Caco-2 (cell line): ENCODE data around the gene RBM42. TPM values are rescaled to one million over a fixed set of nuclear protein-coding genes. Genes with fewer than 3 reads are reported as not detected.

Source experiments
- BruUV-seq: library from RNA; stranded (reverse); fragments of 400-500 nt; replicated peaks from 2 replicates; lab custom pipeline; 2021; lab: Mats Ljungman, UMichigan
- CTCF ChIA-PET: fragments of 300-600 bp; sonication (Branson Sonifier 250); formaldehyde crosslinking; loops from one replicate; lab custom pipeline; 2022; ENCODE audit warnings: antibody characterized with exemption; lab: Charles Lee
- POLR2A ChIA-PET: fragments of 300-600 bp; sonication (Branson Sonifier 250); formaldehyde crosslinking; loops from one replicate; lab custom pipeline; 2022; ENCODE audit warnings: antibody characterized with exemption; lab: Charles Lee
- DNase-seq, 2 experiments: peaks; one replicate each; pipeline versions ENCODE4 v3.0.0 to v3.0.0-alpha.2; 2020 to 2022
- H3K27me3 ChIP-seq: replicated peaks from 2 replicates; pipeline ENCODE4 v1.6.0; 2011; ENCODE audit warnings: low read length; ENCODE audit not compliant: control insufficient read depth, insufficient read depth
- H3K36me3 ChIP-seq: 2 replicates; pipeline ENCODE4 v1.5.1; 2011; ENCODE audit warnings: low read length; ENCODE audit not compliant: control insufficient read depth, insufficient read depth
- H3K4me1 ChIP-seq: fragments of 250-450 bp; sonication (Bioruptor Pico); 2 replicates; pipeline ENCODE4 v1.5.1; 2020; ENCODE audit warnings: mild to moderate bottlenecking
- H3K4me3 ChIP-seq: 2 replicates; pipeline ENCODE4 v1.5.1; 2011; ENCODE audit warnings: low read depth, mild to moderate bottlenecking, control low read depth, low read length
- H3K9me3 ChIP-seq: fragments of 250-450 bp; sonication (Bioruptor Pico); 2 replicates; pipeline ENCODE4 v1.5.1; 2020; ENCODE audit warnings: mild to moderate bottlenecking, moderate library complexity
- H3K27ac Mint-ChIP-seq: one replicate; pipeline ENCODE4 v1.8.0; 2022; ENCODE audit warnings: mixed read lengths; ENCODE audit not compliant: unreplicated experiment
- H3K27me3 Mint-ChIP-seq: one replicate; pipeline ENCODE4 v1.8.0; 2022; ENCODE audit warnings: mixed read lengths; ENCODE audit not compliant: insufficient read depth, unreplicated experiment
- H3K36me3 Mint-ChIP-seq: one replicate; pipeline ENCODE4 v1.8.0; 2022; ENCODE audit warnings: mild to moderate bottlenecking, mixed read lengths; ENCODE audit not compliant: insufficient read depth, unreplicated experiment
- H3K4me1 Mint-ChIP-seq: one replicate; pipeline ENCODE4 v1.8.0; 2022; ENCODE audit warnings: low read depth, mixed read lengths; ENCODE audit not compliant: unreplicated experiment
- H3K4me3 Mint-ChIP-seq: one replicate; pipeline ENCODE4 v1.8.0; 2022; ENCODE audit warnings: mild to moderate bottlenecking, moderate library complexity, mixed read lengths; ENCODE audit not compliant: unreplicated experiment
- H3K9me3 Mint-ChIP-seq: one replicate; pipeline ENCODE4 v1.8.0; 2022; ENCODE audit warnings: mixed read lengths; ENCODE audit not compliant: unreplicated experiment
- intact Hi-C: fragments of 100-400 bp; cut with micrococcal nuclease; formaldehyde crosslinking; loops from one replicate; pipeline ENCODE4 v1.10.0; 2022; ENCODE audit not compliant: unreplicated experiment
- total RNA-seq: library from RNA; stranded (reverse); gene quantifications from 2 replicates; pipeline ENCODE4 v1.2.3, GENCODE V29; 2022
- TF ChIP-seq, protein P1 (sequence below), 2 experiments: fragments of 200-600 bp in 1 of 2; IDR thresholded peaks; 1 replicate in 1 of 2; 2 replicates in 1 of 2; pipeline versions ENCODE4 v1.5.1 to v1.8.0; 2011 to 2022; ENCODE audit warnings: antibody characterized with exemption in 1 of 2, control low read depth in 1 of 2, inconsistent platforms in 1 of 2, low read depth in 1 of 2, low read length in 1 of 2, mild to moderate bottlenecking in 1 of 2, moderate library complexity in 1 of 2; ENCODE audit not compliant: insufficient read depth in 1 of 2, severe bottlenecking in 1 of 2, unreplicated experiment in 1 of 2

RBM42 gene
- total RNA-seq, 1 experiment from 2014 or later: 165 TPM

DNA sequence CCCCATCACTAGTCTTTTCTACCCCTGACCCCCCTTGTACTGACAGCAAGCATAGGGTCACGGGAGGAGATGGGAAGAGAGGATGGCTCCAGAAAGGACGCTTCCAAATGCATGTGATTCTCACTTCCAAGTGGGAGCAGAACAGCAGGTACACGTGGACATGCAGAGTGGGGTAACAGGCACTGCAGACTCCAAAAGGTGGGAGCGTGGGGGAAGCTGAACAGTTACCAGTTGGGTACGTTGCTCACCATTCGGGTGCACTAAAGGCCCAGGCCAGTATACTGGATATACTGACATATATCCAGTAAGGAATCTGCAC is 10.4 kb downstream of the RBM42 start:
- H3K4me1 Mint-ChIP-seq: no peaks in the 10 kb centered on the region
- no peaks in the 10 kb centered on the region for H3K27me3 Mint-ChIP-seq
- CTCF ChIA-PET: no interaction called here
- Histone ChIP-seq H3K9me3 (no peaks in the 10 kb centered on the region), H3K4me1 (peaks cover 11% of the 10 kb centered on the region), H3K4me3 (no peak overlapping the region), H3K27me3 (no peaks in the 10 kb centered on the region), H3K36me3 (no peaks in the 10 kb centered on the region; the same call in 1 of the 2 replicates)
- H3K27ac Mint-ChIP-seq: no peak overlapping the region
- H3K9me3 Mint-ChIP-seq: no peaks in the 10 kb centered on the region
- POLR2A ChIA-PET: interaction anchor here (0.5 to 0.6 kb wide), 3 partner anchors 15 to 142 kb away, joined by 4 to 12 read pairs (median 5); no protein-coding TSS in a partner anchor
- H3K4me3 Mint-ChIP-seq: no peak overlapping the region
- TF ChIP-seq, protein P1, sequence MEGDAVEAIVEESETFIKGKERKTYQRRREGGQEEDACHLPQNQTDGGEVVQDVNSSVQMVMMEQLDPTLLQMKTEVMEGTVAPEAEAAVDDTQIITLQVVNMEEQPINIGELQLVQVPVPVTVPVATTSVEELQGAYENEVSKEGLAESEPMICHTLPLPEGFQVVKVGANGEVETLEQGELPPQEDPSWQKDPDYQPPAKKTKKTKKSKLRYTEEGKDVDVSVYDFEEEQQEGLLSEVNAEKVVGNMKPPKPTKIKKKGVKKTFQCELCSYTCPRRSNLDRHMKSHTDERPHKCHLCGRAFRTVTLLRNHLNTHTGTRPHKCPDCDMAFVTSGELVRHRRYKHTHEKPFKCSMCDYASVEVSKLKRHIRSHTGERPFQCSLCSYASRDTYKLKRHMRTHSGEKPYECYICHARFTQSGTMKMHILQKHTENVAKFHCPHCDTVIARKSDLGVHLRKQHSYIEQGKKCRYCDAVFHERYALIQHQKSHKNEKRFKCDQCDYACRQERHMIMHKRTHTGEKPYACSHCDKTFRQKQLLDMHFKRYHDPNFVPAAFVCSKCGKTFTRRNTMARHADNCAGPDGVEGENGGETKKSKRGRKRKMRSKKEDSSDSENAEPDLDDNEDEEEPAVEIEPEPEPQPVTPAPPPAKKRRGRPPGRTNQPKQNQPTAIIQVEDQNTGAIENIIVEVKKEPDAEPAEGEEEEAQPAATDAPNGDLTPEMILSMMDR (IDR thresholded peaks at IDR 0.05; ENCODE audit: insufficient read depth in 1 of 2, low read depth in 1 of 2, low read length in 1 of 2, severe bottlenecking in 1 of 2, unreplicated experiment in 1 of 2): no peak
- peaks cover 36% of the 10 kb centered on the region for H3K36me3 Mint-ChIP-seq
- BruUV-seq: no TSS peak
- no peak for DNase-seq
- intact Hi-C loops: no loop called here

DNA sequence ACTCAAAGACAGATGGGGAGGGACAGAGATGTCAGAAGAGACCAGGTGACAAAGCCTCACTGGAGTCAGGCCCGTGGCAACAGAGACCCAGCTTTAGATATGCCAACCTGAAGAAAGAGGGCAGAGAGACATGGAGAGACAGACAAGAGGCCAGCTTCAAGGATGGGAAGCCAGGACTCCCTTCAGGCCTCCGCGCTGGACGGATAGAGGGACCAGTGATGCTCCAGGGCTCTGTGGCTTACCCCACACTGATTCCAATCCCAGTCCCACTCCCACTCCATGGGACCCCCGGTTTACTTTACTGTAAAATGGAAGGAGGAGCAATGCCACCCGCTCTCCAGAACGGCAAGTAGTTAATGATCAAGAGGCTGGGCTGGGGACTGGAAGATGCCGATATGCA is 11.0 kb downstream of the RBM42 start:
- POLR2A ChIA-PET: interaction anchor here (0.5 to 0.6 kb wide), 3 partner anchors 15 to 143 kb away, joined by 4 to 12 read pairs (median 5); no protein-coding TSS in a partner anchor
- H3K4me3 Mint-ChIP-seq: no peak overlapping the region

DNA sequence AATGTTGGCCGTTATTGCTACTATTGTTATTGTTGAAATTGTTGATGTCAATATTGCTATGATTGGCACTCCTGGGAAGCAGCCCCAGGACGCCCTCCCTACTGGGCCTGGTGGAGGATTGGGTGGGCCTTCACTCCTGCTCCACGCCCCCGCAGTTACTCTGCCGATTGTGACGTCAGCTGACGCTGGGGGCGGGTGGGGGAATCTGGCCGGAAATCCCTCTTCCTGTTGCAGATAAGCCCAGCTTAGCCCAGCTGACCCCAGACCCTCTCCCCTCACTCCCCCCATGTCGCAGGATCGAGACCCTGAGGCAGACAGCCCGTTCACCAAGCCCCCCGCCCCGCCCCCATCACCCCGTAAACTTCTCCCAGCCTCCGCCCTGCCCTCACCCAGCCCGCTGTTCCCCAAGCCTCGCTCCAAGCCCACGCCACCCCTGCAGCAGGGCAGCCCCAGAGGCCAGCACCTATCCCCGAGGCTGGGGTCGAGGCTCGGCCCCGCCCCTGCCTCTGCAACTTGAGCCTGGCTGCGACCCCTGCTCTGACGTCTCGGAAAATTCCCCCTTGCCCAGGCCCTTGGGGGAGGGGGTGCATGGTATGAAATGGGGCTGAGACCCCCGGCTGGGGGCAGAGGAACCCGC is 12.8 kb downstream of the RBM42 start, which contains the start of gene ETV2:
TSS of gene ETV2 (plus strand) at position 231 of the 637 bp plus-strand sequence. CDS start 716 bp downstream, outside the sequence.
- Mint-ChIP-seq H3K4me1 (peaks cover 12% of the 10 kb centered on the region), H3K27ac (peak within 1 kb of the TSS; percentile 36), H3K27me3 (no peaks in the 10 kb centered on the region), H3K36me3 (peaks cover 32% of the 10 kb centered on the region), H3K9me3 (no peaks in the 10 kb centered on the region), H3K4me3 (peak within 1 kb of the TSS; percentile 74)
- intact Hi-C loops: loop anchor here (5.0 kb wide), 1 partner anchor 94 kb away; the partner anchor contains the start of gene TMEM147
- no peaks in the 10 kb centered on the region for H3K27me3 ChIP-seq
- ChIA-PET CTCF (no interaction called here), POLR2A (no interaction called here)
- no peak for DNase-seq
- peak within 1 kb of the TSS; percentile 80 for H3K4me3 ChIP-seq
- no peaks in the 10 kb centered on the region for H3K36me3 ChIP-seq
- H3K9me3 ChIP-seq: no peaks in the 10 kb centered on the region
- TF ChIP-seq, protein P1 (IDR thresholded peaks at IDR 0.05; ENCODE audit: insufficient read depth in 1 of 2, low read depth in 1 of 2, low read length in 1 of 2, severe bottlenecking in 1 of 2, unreplicated experiment in 1 of 2): no peak
- no TSS peak for BruUV-seq
- peaks cover 26% of the 10 kb centered on the region for H3K4me1 ChIP-seq

More for the DNA sequence above, 11.0 kb downstream of the RBM42 start:
- no peak overlapping the region for H3K4me3 ChIP-seq
- Mint-ChIP-seq H3K27ac (no peak overlapping the region), H3K4me1 (peaks cover under 1% of the 10 kb centered on the region), H3K27me3 (no peaks in the 10 kb centered on the region), H3K36me3 (peaks cover 36% of the 10 kb centered on the region), H3K9me3 (no peaks in the 10 kb centered on the region)
- DNase-seq: no peak
- no TSS peak for BruUV-seq
- H3K36me3 ChIP-seq: no peaks in the 10 kb centered on the region; the same call in 1 of the 2 replicates
- H3K9me3 ChIP-seq: no peaks in the 10 kb centered on the region
- no peaks in the 10 kb centered on the region for H3K27me3 ChIP-seq
- intact Hi-C loops: loop anchor here (5.0 kb wide), 1 partner anchor 93 kb away; the partner anchor contains the start of gene TMEM147
- TF ChIP-seq, protein P1 (IDR thresholded peaks at IDR 0.05; ENCODE audit: insufficient read depth in 1 of 2, low read depth in 1 of 2, low read length in 1 of 2, severe bottlenecking in 1 of 2, unreplicated experiment in 1 of 2): no peak
- CTCF ChIA-PET: no interaction called here
- peaks cover 11% of the 10 kb centered on the region for H3K4me1 ChIP-seq
